Astrocyte (in vitro differentiated cells and primary cell): ENCODE measurements around the gene SNRNP25.

Experiments used
- CTCF ChIP-seq: IDR thresholded peaks from 2 replicates; pipeline ENCODE4 v1.5.1; 2011; ENCODE audit warnings: low read depth, mild to moderate bottlenecking, inconsistent platforms, low read length, moderate library complexity; ENCODE audit not compliant: insufficient read depth
- EZH2 ChIP-seq: IDR thresholded peaks from 2 replicates; pipeline ENCODE4 v1.6.1; 2012; ENCODE audit warnings: mild to moderate bottlenecking, low read length, inconsistent platforms; ENCODE audit not compliant: insufficient read depth

GRCh38 chr16:53346-54236 lies at the start of gene SNRNP25, which contains the start of gene POLR3K:
- TF ChIP-seq CTCF (no peak), EZH2 (no peak)
